Activated CD4-positive, alpha-beta T cell treated with anti-CD3 and anti-CD28 coated beads for 4 hours (primary cell): ENCODE data around the gene RHBG.
"Not testable (repeated sequence)": the region's sequence is repeated elsewhere in the genome, so short reads cannot be mapped to it uniquely, and the experiment has no call there.

Experiments used
- DNase-seq, 2 donors: peaks; one replicate each; pipeline ENCODE4 v3.0.0-alpha.2; 2020

The RHBG gene, protein sequence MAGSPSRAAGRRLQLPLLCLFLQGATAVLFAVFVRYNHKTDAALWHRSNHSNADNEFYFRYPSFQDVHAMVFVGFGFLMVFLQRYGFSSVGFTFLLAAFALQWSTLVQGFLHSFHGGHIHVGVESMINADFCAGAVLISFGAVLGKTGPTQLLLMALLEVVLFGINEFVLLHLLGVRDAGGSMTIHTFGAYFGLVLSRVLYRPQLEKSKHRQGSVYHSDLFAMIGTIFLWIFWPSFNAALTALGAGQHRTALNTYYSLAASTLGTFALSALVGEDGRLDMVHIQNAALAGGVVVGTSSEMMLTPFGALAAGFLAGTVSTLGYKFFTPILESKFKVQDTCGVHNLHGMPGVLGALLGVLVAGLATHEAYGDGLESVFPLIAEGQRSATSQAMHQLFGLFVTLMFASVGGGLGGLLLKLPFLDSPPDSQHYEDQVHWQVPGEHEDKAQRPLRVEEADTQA

DNA sequence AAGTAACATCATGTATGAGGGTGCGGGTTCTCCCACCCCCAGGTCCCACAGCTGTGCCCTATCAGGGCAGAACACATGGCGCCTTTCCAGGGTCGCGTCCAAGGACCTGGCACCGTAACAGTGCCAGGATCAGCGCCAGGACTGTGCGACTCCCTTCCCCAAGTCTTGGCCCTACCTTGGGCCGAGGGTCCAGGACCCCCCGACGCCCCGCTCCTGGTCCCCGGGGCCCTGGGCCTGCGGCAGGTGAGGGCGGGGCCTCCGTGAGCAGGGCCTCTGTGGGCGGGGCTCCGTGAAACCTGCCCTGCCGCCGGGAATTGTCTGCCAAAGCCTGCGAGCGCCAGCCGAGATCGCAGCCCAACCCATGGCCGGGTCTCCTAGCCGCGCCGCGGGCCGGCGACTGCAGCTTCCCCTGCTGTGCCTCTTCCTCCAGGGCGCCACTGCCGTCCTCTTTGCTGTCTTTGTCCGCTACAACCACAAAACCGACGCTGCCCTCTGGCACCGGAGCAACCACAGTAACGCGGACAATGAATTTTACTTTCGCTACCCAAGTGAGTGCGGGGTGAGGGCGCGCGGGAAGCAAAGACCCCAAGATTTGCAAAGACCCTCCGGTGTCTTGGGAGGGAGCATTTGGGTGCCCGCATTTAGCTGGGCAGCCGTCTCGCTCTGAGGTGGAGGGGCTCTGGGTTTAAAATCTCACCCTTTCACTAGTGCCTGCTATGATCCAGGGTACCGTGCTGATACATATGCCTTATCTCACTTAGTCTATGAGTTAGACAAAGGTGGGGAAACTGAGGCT is at the start of gene RHBG:
Gene RHBG (plus strand): TSS at position 323 of the 796 bp plus-strand sequence. CDS start 39 bp downstream, at position 362.
- peak in 1 of 2 donors; percentile 23 for DNase-seq

- DNase-seq: peak in 1 of 2 donors; percentile 24
Measured at GRCh38 chr1:156319664-156320063, 49.3 kb upstream of the RHBG start.

GRCh38 chr1:156320560-156320959 is 48.5 kb upstream of the RHBG start:
- no peak for DNase-seq

GRCh38 chr1:156323179-156323578 is 45.8 kb upstream of the RHBG start:
- DNase-seq: not testable (repeated sequence)

- no peak for DNase-seq
Measured at GRCh38 chr1:156336242-156336641, 32.8 kb upstream of the RHBG start.

GRCh38 chr1:156337052-156337887 is 31.7 kb upstream of the RHBG start:
- peak in 1 of 2 donors; percentile 5 for DNase-seq

GRCh38 chr1:156337888-156338179 is 31.2 kb upstream of the RHBG start:
- DNase-seq: peak in 1 of 2 donors; percentile 33

GRCh38 chr1:156338180-156338976 is 30.6 kb upstream of the RHBG start, which contains the start of the genes CCT3 and TSACC:
TSS of gene CCT3 (minus strand) at chr1:156338292. CDS start at chr1:156338184, 108 bp downstream.
TSS of gene TSACC (plus strand) at chr1:156338526. CDS start at chr1:156339758, 1,232 bp downstream.
- DNase-seq: peak; percentile 99

DNA sequence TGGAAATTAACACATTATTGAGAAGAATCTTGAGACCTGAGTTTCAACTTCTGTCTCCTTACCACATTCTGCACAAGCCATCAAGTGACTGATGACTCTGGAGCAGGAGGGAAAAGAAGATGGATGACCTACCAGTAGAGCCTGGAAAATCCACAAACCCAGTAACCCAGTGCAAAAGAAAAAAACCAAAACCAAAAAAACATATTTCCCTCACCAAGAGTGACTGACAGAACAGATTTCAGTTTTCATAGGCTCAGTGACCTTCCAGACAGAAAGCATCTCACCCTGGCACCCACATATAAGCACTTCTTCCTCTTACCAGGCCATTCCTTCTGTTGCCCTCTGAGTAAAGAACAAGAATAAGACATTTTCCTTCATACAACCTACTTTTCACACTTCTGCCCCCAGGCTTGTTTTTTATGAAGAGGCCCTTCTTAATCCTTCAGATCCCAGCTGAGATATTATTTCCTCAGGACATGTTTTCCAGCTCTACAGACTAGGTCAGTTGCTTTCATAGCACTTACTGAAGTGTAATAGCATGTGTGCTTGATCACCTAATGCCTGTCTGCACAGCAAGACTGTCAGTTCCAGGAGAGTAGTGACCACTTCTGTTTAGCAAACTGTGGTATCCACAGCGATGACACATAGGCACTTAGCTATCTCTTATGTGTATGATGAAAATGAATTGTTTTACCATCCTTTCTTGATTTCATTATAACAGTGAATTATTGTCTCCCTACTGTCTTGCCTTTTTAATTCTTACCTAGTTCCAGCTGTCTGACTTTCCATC is 26.6 kb upstream of the RHBG start:
- no peak for DNase-seq

DNA sequence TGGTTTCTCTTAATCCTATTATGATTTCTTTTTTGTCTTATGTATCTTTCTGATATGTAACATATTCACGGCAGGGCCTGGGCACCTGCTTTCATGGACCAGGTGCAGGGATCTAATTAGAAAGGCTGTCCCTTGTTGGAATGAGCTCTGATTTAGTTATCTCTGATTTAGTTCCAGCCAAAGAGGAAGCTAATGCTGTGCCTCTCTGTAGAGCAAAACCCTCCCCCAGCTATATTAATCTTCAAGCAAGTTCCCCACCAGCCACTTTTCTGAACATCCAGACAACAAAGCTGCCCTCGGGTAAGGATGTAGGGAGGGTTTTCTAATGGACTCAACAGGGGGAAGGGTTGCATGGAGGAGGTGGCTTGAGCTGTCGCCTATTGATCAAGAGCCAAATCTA is 24.6 kb upstream of the RHBG start:
- DNase-seq: no peak

DNA sequence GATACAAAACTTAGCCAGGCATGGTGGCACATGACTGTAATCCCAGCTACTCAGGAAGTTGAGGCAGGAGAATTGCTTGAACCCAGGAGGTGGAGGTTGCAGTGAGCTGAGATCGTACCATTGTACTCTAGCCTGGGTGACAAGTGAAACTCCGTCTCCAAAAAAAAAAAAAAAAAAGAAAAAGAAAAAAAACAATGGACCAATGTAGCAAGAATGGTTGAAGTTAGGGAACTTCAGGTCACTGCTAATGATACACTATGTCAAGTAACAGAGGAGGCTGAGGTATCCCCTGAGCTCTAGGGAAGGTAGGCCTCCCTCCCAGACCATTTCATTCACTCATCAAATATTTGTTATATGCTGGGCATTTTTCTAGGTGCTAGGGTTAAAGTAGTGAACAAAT is 23.0 kb upstream of the RHBG start:
- not testable (repeated sequence) for DNase-seq

GRCh38 chr1:156346636-156347035 is 22.4 kb upstream of the RHBG start:
- DNase-seq: no peak

- no peak for DNase-seq
Measured at GRCh38 chr1:156347331-156347730, 21.7 kb upstream of the RHBG start.

- not testable (repeated sequence) for DNase-seq
Measured at GRCh38 chr1:156352481-156352880, 16.5 kb upstream of the RHBG start.

GRCh38 chr1:156356262-156356874 is 12.6 kb upstream of the RHBG start:
- DNase-seq: no peak

- peak; percentile 52 to 68 for DNase-seq
Measured at GRCh38 chr1:156356875-156357534, 12.0 kb upstream of the RHBG start.

GRCh38 chr1:156357977-156358376 is 11.0 kb upstream of the RHBG start:
- no peak for DNase-seq

GRCh38 chr1:156358641-156359040 is 10.4 kb upstream of the RHBG start:
- no peak for DNase-seq

GRCh38 chr1:156359249-156359648 is 9.8 kb upstream of the RHBG start:
- no peak for DNase-seq

GRCh38 chr1:156359973-156360372 is 9.0 kb upstream of the RHBG start:
- DNase-seq: no peak
